DLD1 (cell line): ENCODE results near the gene FAM110D.

Source experiments
- in situ Hi-C: cut with HindIII; loops from 2 replicates; pipeline ENCODE4 v1.10.0; 2017; ENCODE audit warnings: low sequenced_read_pairs

FAM110D gene

DNA sequence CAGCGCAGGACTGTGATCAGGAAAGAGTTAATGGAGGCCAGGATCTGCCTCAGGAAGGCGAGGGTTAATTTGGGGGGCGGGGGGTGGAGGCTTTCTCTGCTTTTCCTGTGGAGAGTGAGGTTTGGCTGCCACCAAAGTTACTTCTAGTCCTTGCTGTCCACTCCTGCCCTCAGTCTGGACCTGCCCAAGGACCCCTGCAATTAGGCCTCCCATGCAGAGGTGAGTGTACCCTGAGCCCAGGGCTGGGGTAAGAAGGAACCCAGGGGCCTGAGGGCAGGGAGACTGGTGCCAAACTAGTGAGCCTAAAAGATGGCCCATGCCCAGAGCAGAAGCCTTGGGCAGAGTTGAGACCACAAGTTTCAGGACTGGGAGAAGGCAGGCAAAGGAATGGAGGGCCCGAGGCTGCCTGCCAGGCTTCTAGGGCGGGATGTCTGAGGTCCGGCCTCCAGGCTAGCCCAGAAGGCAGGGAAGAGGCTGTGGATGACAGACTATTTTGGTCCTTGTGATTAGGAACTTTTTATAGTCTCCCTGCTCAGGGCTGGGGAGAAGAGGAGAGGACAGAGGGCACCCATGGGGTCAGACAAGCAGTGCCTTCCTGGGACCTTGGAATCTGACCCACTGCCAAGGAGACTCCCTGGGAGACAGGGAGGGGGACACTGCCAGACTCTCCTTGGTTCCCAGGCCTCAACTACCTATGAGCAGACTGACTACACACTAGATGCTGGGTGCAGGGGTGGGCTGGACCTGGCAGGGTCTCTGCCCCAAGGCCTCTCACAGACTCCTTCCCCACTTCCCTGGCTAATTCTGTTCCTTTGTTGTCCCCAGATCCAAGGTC is at the start of gene FAM110D:
Gene FAM110D, plus strand, starts transcription at position 172 of the 835 bp plus-strand sequence. CDS start 2,213 bp downstream, outside the sequence.
- in situ Hi-C loops, result no loop called here

DNA sequence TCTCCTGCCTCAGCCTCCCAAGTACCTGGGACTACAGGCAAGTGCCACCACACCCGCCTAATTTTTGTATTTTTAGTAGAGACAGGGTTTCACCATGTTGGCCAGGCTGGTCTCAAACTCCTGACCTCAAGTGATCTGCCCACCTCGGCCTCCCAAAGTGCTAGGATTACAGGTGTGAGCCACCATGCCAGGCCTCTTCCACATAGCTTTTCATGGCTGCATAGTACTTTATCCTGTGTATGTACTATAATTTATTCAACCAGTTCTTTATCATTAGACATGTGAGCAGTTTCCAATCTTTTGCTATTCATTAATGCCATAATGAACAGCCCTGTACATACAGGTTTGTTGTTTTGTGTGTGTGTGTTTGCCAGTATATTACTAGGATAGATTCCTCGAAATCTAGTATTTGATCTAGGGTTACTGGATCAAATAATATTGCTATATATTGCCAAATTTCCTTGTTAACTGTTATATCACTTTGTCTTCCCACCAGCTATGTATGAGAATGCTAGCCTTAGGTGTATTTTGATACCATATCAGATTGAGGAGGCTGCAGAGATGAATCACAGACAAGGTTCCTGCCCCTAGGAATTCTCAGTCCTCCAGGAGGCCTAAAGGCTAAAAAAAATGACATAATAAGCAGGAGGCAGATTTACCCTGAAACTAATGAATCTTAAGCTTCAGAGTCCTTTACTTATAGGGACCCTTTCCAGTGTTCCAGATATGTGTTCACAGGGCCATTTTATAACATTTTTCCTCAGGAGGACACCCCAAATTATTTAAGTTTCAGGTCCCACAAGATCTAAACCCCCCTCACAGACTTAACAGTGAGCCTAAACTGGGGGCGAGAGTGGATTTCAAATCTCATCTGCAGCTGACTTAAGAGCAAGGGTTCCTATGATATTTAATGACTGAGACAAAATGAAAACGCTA is 49.4 kb upstream of the FAM110D start:
- in situ Hi-C loops, result loop anchor here (10.0 kb wide), 1 partner anchor 115 kb away; the partner anchor contains the start of gene PAFAH2

DNA sequence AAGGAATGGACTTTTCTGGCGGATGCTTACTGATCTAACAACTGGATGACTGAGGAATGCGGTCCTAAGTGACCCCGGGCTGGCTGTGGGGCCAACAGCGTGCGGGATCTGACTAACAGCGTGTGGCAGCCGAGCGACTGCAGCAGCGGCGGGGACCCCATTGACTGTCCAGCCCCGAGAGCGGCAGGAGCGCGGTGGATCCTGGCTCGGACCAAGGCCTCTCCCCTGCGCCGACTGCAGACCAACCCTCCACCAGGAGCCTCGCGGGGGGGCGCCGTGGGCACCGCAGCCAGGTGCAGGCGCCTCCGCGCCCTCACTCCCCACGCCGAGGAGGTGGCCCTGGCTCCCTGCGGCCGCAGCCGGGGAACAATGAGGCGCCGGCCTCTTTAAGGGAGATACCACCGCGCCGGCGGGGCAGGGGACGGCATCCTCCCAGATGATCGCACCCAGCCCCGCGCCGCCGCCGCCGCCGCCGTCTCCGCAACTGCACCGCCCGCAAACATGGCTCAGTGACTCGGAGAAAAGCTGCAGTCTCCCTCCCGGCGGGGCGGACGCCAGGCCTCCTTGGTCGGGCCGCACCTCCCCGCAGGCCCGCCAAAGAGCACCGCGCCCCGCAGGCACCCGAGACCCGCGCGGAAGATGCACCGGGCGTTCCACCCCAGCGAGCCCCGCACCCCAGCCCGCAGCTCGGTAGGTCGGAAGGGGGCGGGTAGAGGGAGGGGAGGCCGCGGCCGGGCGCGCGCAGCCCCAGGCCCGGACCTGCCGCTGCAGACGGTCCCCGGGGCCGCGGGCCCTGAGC is 47.9 kb upstream of the FAM110D start:
- in situ Hi-C loops, result no loop called here

DNA sequence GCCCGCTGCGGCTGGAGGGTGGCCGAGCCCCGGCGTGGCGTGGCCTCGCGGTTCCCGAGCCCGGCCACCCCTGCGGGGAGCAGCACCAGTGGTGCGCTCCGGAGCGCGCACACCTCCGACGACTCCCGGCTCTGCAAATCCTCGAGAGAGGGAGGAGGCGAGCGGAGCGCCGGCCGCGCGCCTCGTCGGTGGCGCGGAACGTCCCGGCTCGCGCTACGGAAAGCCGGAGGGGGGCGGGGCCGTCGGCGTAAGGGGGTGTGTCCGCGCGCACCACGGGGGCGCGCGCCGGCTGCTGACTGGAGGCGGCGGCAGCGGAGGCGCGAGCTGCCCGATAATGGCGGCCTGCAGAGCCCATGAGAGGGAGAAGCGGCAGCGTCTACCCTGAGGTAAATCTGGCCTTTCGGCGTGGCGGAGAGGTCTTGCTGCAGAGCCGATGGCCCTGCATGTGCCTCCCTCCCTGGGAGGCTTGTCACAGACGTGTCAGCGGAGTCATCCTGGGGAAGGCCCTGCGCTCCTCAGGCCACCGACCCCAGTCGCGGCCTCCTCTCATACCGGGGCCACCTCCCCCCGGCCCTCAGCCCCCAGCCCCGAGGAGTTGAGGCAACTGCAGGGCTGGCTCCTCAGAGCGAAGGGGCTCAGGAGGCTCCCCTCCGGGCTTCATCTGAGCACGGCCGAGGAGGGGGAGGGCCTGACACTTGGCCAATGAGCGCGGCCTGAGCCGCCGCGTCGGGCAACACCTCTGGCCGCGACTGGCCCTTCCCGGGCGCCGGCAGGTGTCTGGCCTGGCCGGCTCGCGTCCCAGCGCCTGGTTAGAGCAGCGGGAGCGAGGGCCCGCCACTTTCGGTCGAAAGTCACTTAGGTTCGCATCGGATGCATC is 47.1 kb upstream of the FAM110D start, which contains the start of gene PDIK1L:
Gene PDIK1L, plus strand, starts transcription at position 295 of the 877 bp plus-strand sequence. CDS start 2,485 bp downstream, outside the sequence.
- in situ Hi-C loops, result no loop called here

DNA sequence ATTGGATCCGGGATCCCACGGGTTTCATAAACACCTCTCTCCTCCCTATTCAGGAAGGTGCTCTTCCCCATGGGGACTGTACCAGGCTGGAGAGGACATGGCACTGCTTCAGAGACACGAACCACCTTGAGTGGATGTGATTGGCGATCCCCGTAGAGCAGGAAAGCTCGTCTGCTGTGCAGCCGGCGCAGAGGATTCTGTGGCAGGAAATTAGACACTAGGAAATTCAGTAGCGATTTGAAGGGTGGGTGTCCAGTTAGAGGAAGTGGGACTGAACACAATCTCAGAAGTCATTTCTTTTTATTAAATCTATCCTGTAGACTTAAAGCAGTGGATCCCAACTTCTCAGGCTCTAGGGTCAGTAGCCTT is 46.5 kb upstream of the FAM110D start:
- in situ Hi-C loops, result no loop called here

DNA sequence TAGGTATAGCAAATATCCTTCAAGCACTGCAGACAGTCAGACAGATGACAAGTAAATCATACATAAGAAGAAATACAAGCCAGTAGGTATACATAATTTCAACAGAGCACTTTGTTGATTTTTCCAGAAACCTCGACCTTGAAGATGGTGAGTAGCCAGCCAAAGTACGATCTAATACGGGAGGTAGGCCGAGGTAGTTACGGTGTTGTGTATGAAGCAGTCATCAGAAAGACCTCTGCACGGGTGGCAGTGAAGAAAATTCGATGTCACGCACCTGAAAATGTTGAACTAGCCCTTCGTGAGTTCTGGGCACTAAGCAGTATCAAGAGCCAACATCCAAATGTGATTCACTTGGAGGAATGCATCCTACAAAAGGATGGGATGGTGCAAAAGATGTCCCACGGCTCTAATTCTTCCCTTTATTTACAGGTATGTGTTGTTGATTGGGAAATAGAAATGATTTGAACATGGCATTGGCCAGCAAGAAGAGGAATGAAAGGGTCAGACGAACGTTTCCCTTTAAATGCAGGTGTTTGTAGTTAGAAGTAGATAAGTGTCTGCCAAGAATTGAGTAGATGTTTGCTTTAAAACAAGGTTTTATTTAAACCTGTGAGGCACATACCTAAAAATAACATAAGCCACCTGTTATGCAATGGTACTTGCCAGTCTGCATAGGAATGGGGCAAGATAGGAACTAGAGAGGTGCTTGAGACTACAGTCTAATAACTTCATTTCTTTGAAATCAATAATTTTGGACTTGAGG is 44.5 kb upstream of the FAM110D start:
- in situ Hi-C loops, result no loop called here

DNA sequence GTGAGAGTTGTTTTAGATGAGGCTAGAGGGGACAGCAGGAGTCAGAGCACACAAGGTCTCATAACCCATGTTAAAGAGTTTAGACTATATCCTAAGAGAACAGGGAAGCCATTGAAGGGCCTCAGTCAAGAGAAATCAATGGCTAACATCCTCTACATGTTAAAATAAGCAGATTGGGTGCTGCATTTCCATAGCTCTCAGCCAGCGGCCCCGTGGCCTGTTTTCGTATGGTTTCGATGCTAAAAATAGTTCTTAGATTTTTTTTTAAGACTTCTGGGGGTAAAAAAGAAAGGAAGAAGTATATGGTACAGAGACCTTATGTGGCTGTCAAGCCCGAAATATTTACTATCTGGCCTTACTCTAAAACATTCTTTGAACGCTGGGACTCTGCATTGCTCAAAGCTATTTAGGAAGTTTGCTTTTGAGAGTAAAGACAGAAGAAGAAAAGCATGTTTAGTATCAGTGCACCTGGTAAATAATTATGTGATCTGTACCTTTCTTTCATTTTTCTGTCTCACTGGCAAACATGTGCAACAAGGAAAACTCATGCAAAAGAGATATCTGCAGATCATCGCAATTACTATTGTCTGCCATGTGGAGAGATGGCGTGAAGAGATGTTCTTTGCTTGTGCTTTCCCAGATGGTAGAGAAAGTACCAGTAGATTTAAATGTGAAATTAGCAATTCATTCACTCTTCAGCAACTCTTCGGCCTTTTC is 38.8 kb upstream of the FAM110D start:
- in situ Hi-C loops, result no loop called here

DNA sequence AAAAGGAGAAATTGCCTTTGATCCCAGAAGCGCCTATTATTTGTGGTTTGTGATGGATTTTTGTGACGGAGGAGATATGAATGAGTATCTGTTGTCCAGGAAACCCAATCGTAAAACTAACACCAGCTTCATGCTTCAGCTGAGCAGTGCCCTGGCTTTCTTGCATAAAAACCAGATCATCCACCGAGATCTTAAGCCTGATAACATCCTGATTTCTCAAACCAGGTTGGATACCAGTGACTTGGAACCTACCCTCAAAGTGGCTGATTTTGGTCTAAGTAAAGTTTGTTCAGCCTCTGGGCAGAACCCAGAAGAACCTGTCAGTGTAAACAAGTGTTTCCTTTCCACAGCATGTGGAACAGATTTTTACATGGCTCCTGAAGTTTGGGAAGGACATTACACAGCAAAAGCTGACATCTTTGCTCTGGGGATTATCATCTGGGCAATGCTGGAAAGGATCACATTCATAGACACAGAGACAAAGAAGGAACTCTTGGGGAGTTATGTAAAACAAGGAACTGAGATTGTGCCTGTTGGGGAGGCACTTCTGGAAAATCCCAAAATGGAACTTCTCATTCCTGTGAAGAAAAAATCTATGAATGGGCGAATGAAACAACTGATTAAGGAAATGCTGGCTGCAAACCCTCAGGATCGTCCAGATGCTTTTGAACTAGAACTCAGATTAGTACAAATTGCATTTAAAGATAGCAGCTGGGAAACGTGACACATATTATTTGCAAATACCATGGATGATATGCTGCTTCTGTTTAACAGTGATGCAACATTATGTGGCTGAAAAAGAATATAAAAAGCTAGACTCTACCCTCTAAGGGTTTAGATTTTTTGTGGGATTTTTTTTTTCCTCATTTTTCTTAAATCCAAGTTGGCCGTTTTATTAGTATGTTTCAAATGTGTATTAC is 36.8 kb upstream of the FAM110D start:
- in situ Hi-C loops, result no loop called here

DNA sequence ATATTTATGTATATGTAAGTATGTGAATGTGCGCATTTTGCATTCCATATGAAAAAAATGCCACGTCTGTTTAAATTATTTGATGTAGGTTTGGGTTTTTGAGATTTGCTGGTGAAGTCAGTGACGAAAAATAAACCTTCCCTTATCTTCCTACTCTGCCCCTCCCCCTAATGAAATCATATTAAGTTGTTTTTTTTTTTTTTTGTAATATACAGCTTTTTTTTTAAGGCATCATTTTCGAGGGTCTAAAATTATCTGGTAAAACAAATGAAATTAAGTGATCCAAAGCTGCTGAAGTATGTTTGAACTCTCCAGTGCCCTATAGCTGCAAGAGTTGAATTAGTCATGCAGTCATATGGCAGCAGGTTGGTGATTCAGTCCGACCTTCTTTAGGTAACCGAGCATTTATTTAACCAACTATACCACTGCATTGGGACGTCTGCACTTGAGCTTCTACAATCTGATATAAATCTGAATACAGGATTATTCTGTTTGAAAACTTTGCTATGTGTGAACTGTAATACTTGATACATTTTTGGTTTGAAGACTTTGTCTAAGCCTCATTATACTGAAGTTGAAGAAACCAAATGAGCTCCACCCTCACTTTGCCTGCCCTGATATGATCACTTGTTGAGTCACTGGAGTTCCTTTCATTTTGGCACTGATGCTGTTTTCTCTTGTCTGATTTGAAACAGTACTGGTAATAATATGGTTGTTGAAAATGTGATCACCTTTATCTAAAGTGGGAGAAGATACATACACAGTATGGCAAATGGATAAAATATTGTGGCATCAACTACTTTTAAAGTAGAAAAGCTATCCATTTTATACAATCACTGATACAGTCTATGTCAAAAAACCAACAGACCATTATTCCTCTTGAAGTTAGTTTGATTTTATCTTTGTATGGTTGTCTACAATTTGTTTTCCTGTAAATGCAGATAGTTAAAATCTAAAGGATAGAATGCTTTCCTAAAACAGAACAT is 35.6 kb upstream of the FAM110D start:
- in situ Hi-C loops, result no loop called here

DNA sequence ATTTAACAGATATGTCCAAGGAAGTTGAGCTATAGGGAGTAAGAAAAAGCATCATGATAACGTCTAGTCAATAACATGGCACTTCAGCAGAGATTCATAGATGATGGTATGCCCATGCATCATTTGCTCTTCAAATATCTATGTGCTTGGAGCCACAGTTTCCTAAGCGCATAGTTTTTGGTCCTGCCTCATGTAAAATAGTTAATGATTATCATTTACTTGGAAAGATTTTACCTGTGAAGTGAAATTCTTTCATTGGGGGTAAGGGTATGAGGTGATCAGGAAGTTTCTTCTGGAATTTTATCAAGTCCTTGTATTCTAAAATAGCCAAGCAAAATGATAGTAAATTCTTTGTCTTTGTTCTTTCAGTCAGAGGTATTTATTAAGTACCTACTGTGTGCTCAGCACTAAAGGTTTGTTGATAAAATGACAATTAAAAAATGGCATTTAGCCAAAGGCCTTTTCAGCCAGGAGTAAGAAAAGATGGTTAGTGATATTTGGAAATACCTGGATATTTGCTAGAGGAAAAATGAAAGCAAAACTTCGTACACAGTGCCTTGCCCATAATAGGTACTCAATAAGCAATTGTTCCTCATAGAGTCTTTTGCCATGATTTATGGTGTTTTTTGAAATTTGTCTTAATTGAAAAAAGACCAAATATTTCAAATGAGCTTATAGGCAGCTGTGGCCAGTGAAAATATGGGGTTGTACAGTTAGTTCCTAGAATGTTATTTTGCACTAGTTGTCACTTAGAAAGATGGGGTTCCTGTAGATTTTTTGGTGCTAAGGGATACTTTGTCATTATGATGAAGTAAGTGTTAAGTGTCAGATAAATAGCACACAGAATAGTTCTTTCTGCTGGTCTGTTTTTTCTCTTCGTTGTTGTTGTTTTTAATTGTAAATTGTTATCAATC is 34.2 kb upstream of the FAM110D start:
- in situ Hi-C loops, result no loop called here

DNA sequence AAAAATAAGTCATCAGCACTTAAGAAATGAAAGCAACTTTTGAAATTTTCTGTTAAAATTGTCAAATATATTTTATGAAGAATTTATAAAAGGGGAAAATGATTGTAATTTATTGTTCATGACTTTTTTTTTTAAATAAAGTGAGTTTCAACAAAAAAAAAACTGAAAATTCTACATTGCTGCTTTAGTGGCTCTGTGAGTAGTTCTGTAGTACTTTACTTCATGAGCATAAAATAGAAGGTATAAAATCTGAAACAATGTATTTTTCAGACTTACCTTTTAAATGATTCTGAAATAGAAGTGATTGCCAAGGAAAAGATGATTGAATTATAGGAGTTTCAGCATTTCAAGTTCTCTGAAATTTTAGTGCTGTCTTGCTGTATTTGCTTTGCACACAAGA is 33.5 kb upstream of the FAM110D start:
- in situ Hi-C loops, result no loop called here

DNA sequence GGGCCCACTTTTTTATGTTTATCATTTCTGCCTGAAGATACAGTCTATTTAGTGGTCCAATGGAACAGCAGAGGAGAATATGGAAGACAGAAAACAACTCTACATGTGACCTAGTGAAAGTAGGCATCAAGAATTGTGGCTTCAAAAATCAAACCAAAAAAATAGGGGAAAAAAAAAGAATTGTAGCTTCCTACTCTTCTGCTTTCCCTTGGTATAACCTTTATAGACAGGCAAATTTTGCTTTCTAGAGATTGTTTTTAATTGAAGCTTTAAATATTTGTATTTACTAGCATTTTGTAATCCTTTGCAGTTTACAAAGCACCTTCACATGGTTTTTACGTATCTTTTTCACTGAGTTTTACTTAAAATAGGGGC is 32.9 kb upstream of the FAM110D start:
- in situ Hi-C loops, result no loop called here

DNA sequence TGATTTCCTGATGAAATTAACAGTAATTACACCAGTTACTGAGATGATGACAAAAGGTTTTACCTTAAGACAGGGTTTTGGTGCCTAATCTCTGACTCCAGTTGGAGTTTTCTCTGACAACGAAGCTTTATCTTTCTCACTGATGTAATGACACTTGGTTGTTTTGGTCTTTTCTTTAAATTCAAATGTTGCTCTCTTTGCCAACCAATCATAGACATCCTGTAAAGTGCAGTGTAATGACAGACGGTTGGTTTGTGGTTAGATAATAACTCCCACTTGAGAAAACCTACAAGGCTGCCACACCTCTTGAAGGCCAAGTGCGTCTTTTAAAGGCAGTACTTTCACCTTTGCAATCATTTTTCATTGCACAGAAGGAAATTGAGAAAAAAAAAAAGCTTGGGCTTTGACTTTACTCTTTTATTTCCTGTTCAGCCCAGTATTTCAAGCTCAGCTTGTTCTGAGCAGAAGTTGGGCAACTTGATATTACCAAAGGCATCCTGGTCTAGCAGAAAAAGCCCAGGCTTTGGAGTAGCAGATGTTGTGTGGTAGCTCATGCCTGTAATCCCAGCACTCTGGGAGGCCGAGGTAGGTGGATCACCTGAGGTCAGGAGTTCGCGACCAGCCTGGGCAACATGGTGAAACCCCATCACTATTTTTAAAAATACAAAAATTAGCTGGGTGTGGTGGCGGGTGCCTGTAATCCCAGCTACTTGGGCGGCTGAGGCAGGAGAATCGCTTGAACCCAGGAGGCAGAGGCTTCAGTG is 32.4 kb upstream of the FAM110D start:
- in situ Hi-C loops, result no loop called here
